HT1080 (cell line): ENCODE results near the gene CATSPER3. TPM values are rescaled to one million over a fixed set of nuclear protein-coding genes. Genes with fewer than 3 reads are reported as not detected.

ENCODE experiments used
- DNase-seq: peaks from one replicate; pipeline ENCODE4 v3.0.0-alpha.2; 2015; ENCODE audit warnings: low read depth
- total RNA-seq: library from RNA; depleted of rRNA; stranded (reverse); fragments of >200 nt; shearing (Covaris generic); gene quantifications from 2 replicates; pipeline ENCODE4 v1.2.3, GENCODE V29; 2014

The CATSPER3 gene
- total RNA-seq, 1 experiment from 2014 or later: 0.13 TPM

DNA sequence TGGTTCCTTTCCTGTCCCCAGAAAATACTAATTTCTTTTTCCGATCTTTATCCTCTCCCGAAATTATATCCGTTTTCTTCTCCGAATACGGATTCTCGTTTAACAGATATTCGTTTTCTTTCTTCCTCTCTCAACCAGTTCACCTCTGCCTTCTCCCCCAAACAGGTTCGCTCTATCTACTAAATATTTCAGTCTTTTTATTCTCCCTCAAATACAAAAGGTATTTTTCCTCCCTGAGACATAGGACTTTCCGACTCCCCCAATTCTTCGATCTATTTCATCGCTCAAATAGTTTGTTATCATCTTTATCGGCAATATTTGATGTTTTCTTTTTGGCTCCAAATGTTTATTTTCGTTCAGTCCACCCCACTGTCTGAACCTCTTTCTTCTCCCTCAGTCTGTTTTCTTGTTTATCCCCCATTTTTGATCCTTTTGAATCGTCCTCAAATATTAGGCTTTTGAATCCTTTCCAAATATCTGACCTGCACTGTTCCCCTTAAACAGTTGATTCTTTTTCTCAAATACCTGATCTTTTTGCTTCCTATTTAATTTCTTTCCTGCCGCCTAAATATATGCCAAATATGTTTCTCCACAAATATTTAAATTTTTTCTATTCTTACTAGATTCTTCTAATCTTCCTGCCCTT, 61.9 kb downstream of the CATSPER3 start:
- no peak for DNase-seq

DNA sequence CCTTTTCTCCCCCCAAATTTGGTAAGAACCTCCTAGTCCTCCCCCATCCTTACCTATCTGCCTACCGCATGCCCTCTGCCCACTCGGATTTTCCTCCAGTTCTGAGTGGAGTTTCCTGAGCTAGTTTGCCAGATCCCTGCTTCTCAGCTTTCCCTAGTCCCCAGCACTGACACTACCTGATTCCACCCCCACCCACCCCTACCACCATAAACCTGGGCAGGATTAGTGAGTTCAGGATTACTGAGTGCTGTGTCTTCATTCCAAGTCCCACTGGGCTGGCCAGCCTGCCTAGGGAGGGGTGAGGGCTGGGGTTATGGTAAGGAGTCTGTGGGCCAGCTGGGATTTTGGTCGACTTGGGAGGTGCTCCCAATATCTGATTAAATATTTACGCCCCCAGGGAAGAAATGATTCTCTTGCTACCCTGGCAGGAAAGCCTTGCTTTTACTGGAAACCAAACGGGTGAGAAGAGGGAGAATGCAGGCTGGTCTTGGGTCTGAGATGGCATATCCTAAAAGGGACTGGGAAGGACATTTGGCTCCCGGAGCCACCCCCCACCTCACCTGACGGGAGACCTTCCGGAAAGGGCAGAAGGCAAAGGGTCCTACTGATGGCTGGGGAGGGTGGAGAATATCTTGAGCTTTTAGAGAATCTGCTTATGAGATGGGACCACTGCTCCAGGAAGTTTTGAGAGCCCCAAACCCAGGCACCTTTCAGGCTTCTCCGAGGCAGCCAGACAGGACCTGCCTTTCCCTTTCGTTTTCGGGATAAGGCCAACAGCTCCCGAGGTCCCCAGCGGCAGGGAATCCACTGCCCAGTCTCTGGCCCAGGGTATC, 62.6 kb downstream of the CATSPER3 start:
- DNase-seq: no peak

DNA sequence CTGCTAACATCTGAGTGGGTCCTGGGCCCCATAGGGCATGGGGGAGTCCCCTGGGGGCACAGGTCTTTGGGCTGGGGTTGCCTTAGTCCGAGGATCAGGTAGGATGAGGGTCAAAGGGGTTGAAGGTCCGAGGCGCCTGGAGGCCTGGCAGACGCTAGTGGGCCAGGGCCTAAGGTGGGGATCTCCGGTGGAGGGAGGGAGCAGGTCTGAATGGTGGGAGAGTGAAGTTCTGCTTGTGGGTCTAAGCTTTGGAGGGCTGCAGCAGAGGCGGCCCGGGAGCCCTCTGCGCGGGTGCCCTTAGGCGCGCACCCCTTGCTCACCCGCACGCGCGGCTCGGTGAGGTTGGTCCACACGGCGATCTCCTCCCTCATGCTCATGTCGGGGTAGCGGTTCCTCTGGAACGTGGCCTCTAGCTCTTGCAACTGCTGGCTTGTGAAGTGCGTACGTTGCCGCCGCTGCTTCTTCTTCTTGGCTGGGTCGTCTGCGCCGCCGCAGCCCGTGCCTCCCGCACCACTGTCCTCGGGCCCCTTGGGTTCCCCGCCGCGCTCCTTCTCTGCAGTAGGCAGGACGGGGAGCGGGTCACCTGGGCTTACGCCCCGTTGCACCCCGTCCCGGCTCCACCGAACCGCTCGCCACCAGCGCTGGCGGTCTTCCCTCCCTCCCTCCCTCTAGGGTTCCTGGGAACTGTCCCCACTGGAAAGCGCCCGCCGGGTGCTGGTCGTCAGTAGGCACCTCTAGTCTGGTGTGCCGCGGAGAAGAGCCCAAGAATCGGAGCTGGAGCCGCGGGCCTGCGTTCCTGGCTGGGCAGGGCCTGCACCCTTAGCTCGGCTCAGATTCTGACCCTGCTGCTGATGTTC, 63.5 kb downstream of the CATSPER3 start:
- DNase-seq: no peak

DNA sequence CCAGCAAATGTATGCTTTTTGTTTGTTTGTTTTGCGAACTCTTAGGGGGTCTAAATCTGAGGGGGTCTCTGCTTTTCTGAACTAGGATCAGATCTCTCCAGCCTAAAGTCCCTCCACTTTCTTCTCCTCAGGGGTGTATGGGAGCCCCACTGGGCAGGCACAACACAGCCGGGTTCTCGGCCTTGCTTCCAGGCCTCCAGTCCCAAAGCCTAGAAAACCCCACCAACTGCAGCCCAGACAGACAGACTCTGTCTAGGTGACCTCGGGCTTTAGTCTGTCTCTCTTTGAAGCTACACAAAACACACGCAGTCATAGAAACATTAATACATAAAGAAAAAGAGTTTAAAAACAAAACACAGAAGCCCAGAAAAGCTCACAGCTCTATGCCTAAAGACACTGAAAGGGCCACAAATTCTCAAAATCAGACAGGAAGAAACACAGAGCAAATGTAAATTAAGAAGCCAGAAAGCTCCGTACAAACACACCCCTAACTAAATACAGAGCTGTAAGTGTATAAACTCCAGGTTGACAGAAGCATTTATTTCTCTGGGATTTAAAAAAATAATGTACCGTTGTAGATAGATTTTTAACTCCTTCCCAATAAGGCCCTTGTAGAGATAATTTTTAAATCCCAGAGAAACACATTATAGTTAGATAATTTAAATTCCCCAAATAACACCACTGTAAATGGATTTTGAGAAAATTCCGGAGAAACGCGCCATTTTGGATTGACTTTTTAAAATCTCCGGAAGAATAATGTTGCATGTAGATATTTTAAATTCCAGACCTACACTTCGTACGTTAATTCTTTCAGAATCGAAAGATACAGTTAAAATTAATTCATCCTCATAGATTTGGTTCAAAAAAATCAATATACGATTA, 64.3 kb downstream of the CATSPER3 start:
- peak; percentile 34 for DNase-seq

DNA sequence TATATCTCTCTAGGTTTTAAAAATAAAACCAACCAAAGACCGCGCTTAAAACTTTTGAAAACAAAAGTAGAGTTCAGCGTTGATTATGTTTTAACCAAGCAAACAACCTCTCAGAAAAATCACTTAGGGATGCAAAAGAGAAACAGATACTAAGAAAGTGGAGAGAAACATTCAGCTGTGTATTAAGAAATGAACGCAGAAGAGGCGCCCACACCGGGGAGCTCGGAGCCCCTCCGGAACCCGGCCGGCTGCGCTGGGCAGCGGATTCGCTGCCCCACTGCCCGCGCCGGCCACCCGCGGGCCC, 64.9 kb downstream of the CATSPER3 start:
- no peak for DNase-seq

DNA sequence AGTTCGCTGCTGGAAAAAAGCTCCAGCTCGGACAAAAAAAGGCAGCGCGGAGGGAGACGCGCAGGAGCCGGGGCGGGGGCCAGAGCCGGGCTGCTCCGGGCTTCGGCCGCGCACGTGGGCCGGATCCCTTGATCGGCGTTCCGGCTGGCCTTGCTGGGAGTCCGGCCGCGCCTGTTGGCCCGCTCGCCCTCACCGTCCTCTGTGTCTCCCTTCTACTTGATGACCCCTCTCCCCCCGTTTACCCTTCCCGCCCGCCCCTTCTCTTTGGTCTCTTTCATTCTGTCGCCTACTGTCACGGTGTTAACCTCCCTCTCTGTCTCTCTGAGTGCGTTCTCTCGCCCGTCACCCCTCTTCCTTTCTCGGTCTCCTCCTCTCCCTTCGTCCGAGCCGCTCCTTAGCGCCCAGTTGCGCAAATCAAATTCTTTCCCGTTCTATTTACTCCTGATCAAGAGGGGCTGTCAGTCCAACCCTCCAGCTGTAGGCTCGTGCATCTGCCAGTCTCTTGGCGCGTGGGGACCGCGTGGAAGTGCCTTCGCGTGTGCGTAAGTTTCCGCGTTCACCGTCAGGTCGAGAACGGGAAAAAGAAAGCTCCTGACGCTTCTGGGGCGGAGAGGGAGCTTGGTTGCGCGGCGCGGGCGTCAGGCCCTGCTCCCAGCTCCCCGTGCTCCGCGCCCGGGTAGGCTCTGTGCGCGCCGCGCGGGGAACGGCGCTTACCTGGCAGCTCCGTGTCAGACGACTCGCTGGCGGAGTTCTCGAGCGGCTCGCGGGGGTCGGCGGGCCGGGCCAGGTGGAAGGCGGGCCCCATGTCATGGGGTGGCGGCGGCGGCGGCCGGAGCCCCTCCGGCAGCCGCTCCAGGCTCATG, 65.5 kb downstream of the CATSPER3 start:
- peak; percentile 29 for DNase-seq

DNA sequence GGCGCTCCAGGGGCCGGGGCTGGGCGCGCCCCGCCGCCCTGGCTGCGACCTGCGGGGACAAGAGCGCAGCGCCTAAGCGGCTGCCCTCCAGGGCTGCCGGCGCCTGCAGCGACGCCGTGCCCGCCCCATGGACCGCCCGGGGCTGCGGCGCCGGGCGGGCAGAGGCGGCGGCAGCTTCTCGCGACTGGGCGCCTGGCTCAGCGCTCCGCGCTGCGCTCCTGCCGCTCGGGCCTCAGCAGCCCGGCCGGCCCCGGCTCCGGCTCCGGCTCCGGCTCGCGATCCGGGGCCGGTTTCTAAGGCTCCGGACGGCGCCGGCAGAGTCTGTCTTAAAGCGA, 66.2 kb downstream of the CATSPER3 start, which contains the start of gene PITX1:
Gene PITX1 (minus strand): TSS at position 328 of the 335 bp plus-strand sequence. CDS start 347 bp downstream, outside the sequence.
- DNase-seq: no peak

DNA sequence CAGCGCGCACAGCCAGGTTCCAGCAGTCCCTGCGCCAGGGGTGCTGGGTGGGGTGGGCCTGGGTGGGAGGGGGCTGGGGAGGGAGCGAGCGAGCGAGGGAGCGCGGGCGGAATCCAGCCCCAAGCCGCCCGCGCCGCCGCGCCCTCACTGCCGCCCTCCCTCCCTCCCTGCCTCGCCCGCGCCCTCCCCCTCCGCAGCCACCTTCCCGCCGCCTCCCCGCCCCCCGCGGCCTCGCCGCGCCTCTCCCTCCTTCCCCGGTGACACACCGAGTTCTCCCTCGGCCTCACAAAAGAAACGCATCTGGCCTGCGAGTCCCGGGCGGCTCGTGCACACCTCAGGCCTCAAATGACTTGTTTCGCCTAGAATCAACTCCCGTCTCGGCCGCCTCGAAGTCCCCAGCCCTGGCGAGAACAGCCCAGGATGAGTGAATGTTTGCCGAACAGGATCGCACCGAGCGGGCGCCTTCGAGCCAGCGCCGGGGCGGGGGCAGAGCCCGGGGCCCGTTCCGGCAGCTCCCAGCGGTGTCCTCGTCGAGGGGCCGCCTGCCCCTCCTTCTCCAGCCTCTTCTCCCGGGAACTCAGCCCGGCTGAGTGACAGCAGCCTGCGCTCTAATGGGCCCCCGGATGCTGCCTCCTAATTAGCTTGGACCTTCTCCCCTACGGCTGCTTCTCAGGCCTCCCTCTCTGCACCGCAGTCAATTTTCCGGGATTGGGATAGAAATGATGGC, 66.7 kb downstream of the CATSPER3 start:
- DNase-seq: peak; percentile 55

DNA sequence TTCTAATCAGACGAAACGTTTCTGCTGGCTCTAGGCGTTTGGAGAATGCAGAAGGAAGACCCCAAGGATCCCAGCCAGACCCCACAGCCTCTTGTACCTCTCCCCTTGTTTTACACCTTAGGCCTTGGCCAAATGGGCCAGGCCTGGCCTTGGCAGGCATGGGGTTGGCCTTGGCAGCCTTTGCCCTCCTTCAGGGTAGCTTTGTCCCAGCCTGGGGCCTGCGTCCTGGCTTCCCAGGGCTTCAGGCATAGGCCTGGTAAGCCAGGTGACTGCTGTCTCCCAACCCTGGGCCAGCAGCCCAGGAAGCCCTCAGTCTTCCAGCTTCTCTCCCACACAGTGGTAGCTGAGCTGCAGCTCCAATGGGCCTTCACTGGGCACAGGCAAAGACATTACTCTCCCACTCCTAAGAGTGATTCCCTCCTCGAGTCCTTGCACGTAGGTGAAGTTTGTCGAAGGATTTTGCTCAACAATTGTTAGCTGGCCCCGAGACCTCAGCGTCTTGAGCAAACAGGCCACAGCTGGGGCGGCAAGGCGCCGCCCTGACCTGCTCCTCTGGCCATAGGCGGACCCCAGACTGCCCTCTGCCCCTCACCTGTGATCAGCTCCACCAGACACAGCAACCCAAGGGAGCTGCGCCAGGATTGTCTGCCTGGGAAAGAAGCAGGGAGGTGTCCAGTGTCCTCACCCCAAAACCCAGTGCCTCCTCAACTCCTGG, 67.4 kb downstream of the CATSPER3 start:
- DNase-seq: no peak

DNA sequence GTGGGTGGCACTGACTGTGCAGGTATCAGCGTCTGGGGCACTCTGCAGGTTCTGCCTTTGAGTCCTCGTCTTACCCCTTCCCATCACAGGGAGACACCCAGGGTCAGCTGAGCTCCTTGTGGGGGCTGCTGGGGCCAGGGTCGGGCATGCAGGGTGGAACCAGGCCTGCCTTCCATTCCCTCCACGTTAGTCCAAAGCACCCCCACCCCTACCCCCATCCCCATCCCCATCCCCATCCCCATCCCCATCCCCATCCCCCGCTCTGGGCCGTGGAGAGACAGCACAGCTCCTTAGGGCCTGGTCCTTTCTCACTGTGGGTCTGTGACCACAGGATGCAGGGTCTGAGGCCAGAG, 67.9 kb downstream of the CATSPER3 start:
- DNase-seq: no peak

DNA sequence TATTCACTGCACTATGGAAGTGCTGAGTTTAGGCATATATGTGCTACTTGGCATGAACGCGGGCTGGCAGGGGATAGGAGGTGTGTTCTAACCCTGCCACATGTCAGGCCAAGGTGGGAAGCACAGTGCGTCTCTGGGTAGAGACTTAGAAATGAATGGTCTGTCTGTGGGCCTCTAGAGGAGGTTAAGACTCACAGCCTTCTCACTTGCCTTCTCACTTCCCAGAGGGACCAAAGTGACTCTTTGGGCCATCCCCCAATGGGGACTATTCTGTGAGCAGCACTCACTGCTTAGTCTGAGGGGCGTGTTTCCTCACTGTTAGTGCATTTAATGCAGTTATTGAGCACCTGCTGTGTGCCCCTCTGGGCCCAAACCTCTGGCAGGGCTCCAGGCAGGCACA, 68.7 kb downstream of the CATSPER3 start:
- DNase-seq: no peak

DNA sequence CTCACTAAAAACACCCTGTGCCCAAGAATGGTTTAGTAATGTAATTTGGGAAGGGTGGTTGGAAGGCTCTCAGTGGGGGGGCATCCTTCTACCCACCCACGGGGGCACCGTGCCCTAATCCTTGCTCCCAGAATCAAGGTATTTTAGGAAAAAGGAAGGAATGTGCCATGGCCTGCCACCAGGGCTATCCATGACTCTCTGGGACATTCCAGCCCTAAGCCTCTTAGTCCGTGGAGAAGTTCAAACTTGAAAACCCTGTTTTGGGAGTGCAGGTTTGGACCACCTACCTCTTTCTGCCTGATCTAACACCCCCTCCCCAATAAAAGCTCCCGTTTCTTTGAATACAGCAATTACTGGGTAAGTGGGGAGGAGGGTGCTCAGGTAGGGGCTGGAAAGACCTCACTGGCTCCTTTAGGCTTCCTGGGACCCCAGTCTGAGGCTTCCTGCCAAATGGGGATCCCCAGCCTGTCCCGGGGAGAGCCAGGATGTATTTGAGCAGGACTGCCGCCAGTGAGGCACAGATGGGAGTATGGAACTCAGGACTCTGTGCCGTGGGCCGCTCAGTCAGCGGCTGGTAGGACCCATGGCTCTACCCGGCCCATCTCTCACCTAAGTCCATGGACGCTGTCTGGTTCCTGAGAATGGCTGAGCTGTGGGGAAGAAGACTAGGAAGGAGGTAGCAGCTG, 70.0 kb downstream of the CATSPER3 start:
- no peak for DNase-seq

DNA sequence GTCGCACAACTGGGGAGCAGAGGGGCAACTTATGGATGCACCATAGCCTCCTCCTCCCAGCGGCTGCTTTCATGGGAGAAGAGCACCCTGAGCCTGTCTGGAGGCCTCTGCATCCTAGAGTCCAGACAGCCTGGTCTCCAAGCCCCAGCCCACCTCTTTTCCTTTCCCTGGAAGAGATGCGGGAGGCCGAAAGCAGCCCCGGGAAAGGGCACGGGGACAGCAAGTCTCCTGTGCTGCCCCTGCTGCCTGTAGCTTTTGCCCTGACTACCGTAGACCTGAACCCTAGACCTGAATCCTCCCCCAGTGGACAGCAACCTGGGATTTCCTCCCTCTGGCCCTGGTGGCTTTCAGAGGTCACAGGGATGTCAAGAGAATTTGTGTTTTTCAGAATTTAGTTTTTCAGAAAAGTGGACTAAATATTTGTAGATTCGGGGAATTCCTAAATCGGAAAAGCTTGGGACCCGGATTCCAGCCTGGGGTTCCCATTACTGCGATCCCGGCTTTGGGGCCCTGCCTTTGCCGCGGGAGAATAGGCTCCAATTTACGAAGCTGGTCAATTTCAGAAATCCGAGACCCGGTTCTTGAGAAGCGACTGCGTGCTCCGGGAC, 70.6 kb downstream of the CATSPER3 start:
- no peak for DNase-seq

DNA sequence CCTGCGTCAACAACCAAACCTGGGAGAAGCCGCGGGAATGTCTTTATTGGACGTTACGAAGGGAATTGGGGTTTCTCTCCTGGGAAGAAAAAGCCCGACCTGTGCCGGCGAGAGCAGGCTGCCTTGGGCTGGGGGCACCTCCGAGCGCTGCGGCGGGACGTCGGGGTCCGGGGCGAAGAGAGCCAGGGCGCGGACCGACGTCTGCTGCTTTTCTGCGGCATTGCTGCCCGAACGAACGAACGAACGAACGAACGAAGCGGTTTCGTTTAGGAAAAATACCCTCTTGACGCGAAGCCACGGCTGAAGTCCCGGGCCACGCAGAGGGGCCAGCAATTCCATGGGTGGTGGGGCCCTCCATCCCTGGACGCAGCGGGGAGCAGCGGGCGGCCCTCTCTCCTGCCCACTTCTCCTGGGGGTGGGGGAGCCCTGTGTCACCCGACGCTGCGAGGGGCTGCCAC, 71.1 kb downstream of the CATSPER3 start:
- no peak for DNase-seq

DNA sequence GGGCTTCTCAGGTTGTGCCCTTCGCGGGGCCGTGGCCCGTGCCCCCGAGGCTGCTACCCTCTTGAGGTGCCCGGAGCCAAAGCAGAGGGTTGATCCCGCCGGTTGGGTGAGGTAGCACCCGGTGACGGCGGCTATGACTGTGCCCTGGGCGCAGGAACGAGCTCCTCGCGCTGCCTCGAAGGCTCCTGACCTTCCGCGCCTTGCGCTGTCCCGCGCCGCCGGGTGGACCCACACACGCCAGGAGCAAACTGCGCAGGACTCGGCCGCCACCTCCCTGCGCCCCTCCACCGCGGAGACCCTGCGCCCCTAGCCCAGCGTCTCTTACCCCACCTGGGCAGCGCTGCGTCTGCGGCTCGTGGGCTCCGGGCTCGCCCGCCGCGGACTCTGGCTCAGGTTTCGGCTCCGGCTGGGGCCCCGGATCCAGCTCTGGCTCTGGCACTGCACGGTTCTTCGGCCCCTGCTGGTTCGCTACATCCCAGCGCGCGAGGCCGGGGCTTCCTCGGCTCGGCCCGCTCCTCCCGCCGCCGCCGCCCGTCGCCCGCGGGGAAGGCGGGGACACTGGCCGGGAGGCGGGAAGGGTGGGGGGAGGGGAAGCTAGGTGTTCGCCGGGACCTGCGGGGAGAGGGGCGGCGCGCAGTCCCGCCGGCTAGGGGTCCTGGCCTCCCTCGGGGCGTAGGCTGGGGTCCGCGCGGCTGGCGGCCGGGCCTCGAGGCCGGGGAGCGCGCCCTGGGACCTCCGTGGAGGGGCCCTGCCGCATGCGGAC, 71.7 kb downstream of the CATSPER3 start:
- DNase-seq: no peak

DNA sequence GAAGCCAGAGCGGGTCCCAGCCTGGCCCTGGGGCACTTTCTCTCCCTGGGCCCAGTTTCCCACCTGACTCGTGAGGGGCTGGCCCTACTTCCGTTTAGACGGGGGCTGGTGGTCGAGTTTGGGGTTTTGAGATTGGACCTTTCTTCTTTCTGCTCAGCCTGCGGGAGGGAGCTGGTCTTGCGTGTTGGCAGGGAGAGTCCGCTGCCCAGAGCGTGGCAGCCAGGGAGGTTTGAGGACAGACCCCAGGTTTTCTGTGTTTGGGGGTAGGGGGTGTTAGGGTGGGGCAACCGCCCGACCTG, 72.3 kb downstream of the CATSPER3 start:
- no peak for DNase-seq
